GM18502 (cell line): Measurements from ENCODE around the gene IFNAR2.
A peak's percentile ranks its signal among the peaks of the same experiment; 100 is the strongest.
"Not testable (repeated sequence)": the region's sequence is repeated elsewhere in the genome, so short reads cannot be mapped to it uniquely, and the experiment has no call there.

ENCODE experiments used
- ATAC-seq: cut with Tn5 transposase; IDR thresholded peaks from one replicate; pipeline ENCODE4 v1.9.1; 2021; ENCODE audit warnings: mild to moderate bottlenecking; ENCODE audit not compliant: unreplicated experiment, poor library complexity

The IFNAR2 gene

DNA sequence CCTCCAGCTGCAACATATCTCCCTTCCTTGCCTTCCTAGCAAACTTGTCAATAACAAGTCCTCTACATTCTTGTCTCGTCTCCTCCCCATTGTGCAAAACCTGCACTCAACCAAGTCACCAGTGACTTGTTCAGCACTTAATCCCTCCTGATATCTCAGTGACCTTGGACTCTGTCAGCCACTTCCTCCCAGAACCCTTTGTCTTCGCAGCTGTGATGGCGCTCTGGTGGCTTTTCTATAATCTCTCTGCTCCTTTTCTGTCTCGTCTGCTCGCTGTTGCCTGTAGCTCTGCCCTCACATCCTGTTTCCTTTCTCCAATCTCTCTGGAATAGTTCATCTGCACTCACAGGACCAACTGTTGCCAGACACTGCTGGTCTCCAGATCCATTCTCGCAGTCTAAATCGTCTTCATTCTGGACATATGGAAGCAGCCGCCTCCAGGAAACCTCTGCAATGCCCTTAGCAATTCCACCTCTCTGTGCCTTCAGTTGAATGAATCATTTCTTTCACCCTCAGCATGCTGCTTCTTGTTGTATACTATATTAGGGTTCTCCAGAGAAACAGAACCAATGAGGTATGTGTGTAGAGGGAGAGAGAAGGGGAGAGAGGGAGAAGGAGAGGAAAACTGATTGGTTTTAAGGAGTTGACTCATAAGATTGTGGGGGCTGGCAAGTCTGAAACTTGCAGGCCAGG is 17.4 kb upstream of the IFNAR2 start:
- ATAC-seq = no peak

DNA sequence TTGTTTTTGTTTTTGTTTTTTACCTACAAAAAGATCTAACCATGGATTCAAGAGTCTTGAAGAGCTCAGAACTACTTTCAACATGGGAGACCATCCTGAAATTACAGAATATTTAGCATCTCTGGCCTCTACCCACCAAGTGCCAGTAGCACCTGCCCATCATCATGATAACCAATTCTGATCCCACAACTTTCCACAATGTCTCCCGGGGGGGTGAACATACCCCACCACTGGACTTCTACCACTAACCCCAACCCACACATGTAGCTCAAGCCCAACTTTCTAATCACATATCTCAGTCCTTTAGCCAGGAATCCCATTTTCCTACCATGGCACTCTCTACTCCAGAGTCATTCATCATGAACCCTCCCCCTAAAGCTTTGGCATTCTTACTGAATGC is 15.7 kb upstream of the IFNAR2 start:
- no peak for ATAC-seq

GRCh38 chr21:33217138-33217520 is 12.6 kb upstream of the IFNAR2 start:
- no peak for ATAC-seq

DNA sequence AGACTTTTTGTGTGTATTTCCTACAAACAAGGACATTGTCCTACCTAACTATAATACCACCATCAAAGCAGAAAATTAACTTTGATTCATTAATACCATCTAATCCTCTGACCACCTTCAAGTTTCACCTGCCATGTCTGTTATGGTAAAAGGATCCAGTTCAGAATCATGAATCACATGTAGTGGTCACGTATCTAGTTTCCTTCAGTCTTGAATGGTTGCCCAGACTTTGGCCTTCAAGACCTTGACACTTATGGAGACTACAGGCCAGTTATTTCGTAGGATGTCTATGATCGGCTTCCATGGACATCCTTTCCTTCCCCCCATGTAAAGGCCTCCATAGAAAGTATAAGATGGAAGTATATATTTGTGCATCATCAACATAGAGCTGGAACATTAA is 10.4 kb upstream of the IFNAR2 start:
- ATAC-seq = no peak

- no peak for ATAC-seq
Measured at GRCh38 chr21:33219954-33220353, 9.8 kb upstream of the IFNAR2 start.

DNA sequence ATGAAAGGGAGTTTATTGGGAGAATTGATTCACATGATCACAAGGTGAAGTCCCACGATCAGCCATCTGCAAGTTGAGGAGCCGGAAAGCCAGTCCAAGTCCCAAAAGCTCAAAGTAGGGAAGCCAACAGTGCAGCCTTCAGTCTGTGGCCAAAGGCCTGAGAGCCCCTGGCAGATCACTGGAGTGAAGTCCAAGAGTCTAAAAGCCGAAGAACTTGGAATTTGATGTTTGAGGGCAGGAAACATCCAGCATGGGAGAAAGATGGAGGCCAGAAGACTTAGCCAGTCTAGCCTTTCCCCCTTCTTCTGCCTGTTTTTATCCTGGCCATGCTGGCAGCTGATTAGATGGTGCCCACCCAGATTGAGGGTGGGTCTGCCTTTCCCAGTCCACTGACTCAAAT is 4.4 kb upstream of the IFNAR2 start:
- not testable (repeated sequence) for ATAC-seq

DNA sequence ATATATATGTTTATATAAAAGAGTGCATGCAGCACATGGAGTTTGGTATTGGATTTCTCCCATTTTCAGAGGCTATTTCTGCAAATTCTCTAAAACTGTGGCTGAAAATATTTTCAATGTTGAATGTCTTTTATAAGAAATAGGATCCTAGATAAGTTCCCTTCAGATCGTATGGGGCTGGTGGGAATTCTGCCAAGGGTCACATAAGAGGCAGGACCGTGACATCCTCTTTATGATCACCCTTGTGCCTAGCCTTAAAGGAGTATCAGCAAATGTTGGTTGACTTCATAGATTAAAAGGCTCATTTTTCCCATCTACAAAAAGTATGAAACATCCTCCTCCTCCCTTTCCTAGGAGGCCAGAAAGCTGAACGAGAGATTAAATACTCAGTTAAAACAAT is 1.3 kb upstream of the IFNAR2 start:
- ATAC-seq = no peak

DNA sequence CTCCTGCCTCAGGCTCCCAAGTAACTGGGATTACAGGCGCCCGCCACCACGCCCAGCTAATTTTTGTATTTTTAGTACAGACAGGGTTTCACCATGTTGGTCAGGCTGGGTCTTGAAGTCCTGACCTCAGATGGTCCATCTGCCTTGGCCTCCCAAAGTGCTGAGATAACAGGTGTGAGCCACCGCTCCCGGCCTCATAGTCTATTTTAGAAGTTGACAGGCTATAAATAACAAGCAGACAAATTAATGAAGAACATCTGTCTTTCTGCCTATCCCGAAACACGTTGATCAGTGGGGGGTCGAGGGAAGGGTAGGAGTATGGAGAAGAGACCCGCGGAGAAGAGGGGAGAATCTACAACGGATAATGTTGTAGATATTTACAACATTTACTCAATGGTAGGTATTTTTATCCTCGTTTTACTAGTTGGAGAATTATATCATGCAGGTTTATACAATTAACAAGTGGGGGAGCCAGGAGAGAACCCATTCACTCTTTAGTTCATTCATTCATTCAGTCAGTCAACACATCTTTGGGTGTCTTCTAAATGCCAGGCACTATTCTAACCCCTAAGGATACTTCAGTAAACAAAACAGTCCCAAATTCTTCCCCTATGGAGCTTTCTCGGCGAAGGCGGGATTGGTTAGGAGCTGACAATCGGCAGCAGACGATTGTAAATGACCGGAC is 497 bp upstream of the IFNAR2 start:
- ATAC-seq = no peak

- ATAC-seq = peak; percentile 33
Measured at GRCh38 chr21:33230545-33231324, 997 bp downstream of the IFNAR2 start.

- ATAC-seq = no peak
Measured at GRCh38 chr21:33231526-33231925, 1.8 kb downstream of the IFNAR2 start.

DNA sequence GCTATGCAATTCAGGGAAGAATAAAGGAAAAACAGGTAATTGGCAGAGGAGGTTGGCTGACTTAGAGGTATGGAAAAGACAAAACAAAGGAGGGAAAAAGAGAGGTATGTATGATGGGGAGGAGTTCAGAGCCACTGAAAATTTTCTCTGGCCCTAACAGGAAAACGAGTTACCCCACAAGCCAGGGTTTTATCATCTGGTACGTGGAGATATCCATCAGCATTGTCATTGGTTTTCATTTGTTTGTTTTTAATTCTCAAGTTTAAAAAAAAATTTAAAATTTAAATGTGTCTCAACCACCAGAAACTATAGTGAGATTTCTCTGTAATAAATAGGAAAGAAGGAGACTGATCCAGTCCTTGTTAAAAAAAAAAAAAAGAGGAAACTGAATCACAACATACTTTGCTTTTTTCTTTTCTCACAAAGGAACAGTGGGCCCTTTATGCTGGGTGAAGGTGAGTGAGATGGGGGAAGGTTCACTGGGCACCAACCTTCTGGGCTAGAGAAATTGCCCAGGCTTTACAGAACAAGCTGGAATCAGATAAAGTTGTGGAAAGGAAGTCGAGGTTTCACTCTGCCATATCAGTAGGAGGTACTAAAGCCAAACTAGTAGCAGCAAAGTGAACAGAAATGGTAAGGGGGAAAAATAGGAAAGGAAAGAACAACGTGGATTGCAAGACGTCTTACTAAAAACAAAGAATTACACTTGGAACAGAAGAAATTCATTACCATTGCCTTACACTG is 2.7 kb downstream of the IFNAR2 start:
- ATAC-seq = no peak

- ATAC-seq = no peak
Measured at GRCh38 chr21:33234635-33235520, 5.1 kb downstream of the IFNAR2 start.

GRCh38 chr21:33236013-33236686 is 6.4 kb downstream of the IFNAR2 start:
- ATAC-seq = no peak

DNA sequence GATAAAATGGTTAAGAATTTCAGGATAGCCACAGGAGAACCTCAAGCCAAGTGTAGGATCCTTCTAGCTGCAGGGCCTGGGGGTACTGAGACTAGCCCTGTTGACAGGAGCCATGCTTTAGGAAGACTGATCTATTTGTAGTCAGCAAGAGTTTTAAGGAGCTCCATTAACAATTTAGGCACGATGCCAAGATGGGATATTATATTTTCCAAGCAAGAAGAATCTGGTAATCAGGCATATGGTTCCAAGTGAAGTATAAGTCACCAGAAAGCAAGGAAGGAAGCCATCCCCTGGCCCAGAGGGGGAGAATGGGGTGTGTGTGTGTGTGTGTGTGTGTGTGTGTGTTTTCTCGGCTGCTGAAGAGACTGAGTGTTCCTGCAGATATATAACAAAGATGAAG is 7.0 kb downstream of the IFNAR2 start:
- no peak for ATAC-seq

DNA sequence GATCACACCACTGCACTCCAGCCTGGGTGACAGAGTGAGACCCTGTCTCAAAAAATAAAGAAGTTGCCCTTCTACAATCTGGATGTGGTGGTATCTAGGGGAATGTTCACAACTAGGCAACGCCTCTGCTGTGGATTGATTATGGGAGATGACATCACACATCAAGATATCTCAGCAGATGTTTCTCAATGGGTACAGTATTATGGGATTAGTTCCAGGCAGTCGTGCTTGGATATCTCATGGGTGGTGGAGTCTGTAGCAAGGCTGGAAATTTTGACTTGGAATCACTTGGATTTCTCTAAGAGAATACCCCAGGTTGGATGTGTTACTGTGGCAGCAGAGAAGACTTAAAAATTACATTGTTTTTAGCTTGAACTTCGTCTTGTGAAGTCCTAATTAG is 7.7 kb downstream of the IFNAR2 start:
- ATAC-seq = no peak

DNA sequence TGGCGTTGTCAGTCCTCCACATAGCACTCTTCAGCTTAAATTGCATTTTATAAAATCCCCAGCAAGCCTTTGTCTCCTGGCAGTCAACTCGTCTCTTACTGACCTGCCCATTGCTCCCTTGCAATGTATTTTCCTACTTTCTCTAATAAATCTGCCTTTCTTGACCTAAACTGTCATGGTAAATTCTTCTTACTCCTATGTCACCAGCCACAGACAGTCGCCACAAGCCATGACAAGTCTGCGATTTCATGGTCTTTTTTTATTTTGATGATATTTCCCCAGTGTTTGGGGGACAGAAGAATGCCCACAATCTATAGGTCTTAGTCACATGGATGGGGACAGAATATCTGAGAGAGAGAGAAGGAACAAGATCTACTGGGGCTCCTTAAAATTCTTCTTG is 8.4 kb downstream of the IFNAR2 start:
- peak; percentile 30 for ATAC-seq

GRCh38 chr21:33238565-33239255 is 9.0 kb downstream of the IFNAR2 start:
- peak; percentile 77 for ATAC-seq

DNA sequence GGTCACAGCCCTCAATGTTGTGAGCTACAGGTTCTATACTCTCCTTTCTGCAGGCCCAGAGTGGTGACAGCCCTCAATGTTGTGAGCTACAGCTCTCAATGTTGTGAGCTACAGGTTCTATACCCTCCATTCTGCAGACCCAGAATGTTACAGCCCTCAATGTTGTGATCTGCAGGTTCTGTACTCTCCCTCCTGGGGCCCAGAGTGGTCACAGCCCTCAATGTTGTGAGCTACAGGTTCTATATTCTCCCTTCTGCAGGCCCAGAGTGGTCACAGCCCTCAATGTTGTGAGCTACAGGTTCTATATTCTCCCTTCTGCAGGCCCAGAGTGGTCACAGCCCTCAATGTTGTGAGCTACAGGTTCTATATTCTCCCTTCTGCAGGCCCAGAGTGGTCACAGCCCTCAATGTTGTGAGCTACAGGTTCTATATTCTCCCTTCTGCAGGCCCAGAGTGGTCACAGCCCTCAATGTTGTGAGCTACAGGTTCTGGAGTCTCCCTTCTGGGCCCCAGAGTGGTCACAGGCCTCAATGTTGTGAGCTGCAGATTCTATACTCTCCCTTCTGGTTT is 9.9 kb downstream of the IFNAR2 start:
- not testable (repeated sequence) for ATAC-seq
